SU-DHL-6 (cell line): Measurements from ENCODE around the gene ADAM17.

ENCODE experiments used
- H2AFZ ChIP-seq: fragments of 200-600 bp; sonication (generic); 2 replicates; pipeline ENCODE4 v1.6.1; 2014; ENCODE audit warnings: low read depth, mild to moderate bottlenecking, moderate library complexity, mixed read lengths, antibody characterized with exemption, low read length; ENCODE audit not compliant: severe bottlenecking
- H3F3A ChIP-seq: fragments of 200-600 bp; shearing (Covaris generic); 2 replicates; pipeline ENCODE4 v1.6.0; 2016; ENCODE audit warnings: antibody characterized with exemption, mild to moderate bottlenecking; ENCODE audit not compliant: insufficient read depth
- H3K27ac ChIP-seq: fragments of 200-600 bp; sonication (generic); 2 replicates; pipeline ENCODE4 v1.5.1; 2016; ENCODE audit warnings: low read depth, mild to moderate bottlenecking, low read length, moderate library complexity, mixed read lengths
- H3K27me3 ChIP-seq: fragments of 200-600 bp; sonication (generic), shearing (Covaris generic); 2 replicates; pipeline ENCODE4 v1.6.0; 2014; ENCODE audit warnings: mild to moderate bottlenecking, low read length
- H3K36me3 ChIP-seq: fragments of 200-600 bp; sonication (generic); 2 replicates; pipeline ENCODE4 v1.6.1; 2014; ENCODE audit warnings: mild to moderate bottlenecking, low read length, mixed read lengths
- H3K4me2 ChIP-seq: fragments of 300-600, 200-600 bp; shearing (Covaris generic), sonication (generic); 2 replicates; pipeline ENCODE4 v1.6.0; 2014; ENCODE audit warnings: low read length, low read depth, mild to moderate bottlenecking; ENCODE audit not compliant: poor library complexity, severe bottlenecking
- H3K4me3 ChIP-seq: fragments of 200-600 bp; sonication (generic); 2 replicates; pipeline ENCODE4 v1.5.1; 2014; ENCODE audit warnings: antibody characterized with exemption, low read length, mild to moderate bottlenecking, mixed read lengths; ENCODE audit not compliant: insufficient read depth, poor library complexity, severe bottlenecking
- H3K79me2 ChIP-seq: fragments of 200-600 bp; sonication (generic); 2 replicates; pipeline ENCODE4 v1.6.1; 2014; ENCODE audit warnings: mild to moderate bottlenecking, low read length, moderate library complexity; ENCODE audit not compliant: insufficient read depth
- H3K9ac ChIP-seq: fragments of 200-600 bp; sonication (generic); 2 replicates; pipeline ENCODE4 v1.7.0; 2014; ENCODE audit warnings: mild to moderate bottlenecking, low read length
- H3K9me2 ChIP-seq: fragments of 200-600 bp; sonication (generic); replicated peaks from 2 replicates; pipeline ENCODE4 v1.6.1; 2014; ENCODE audit warnings: low read length; ENCODE audit not compliant: insufficient read depth
- H3K9me3 ChIP-seq: fragments of 200-600 bp; sonication (generic); 2 replicates; pipeline ENCODE4 v1.6.1; 2014; ENCODE audit warnings: low read length, mixed read lengths; ENCODE audit not compliant: insufficient read depth
- H4K20me1 ChIP-seq: fragments of 200-600 bp; sonication (generic); 2 replicates; pipeline ENCODE4 v1.6.1; 2014; ENCODE audit warnings: low read depth, mild to moderate bottlenecking, antibody characterized with exemption, low read length, moderate library complexity, mixed read lengths
- CTCF ChIP-seq: fragments of 200-600 bp; sonication (generic); IDR thresholded peaks from one replicate; pipeline ENCODE4 v1.5.1; 2017; ENCODE audit warnings: antibody characterized with exemption, mild to moderate bottlenecking, low read length, moderate library complexity; ENCODE audit not compliant: insufficient read depth, poor library complexity, severe bottlenecking
- EZH2phosphoT487 ChIP-seq: fragments of 200-600 bp; sonication (generic), shearing (Covaris generic); conservative IDR thresholded peaks from 2 replicates; pipeline ENCODE4 v1.6.1; 2018; ENCODE audit warnings: mild to moderate bottlenecking, antibody characterized with exemption, low read length, moderate library complexity, mixed read lengths

ADAM17 gene

GRCh38 chr2:9594366-9595054 lies 38.9 kb upstream of the ADAM17 start:
- TF ChIP-seq EZH2phosphoT487, result no peak
- TF ChIP-seq CTCF, result no peak
- Histone ChIP-seq H3K9ac (no peak overlapping the region), H3K9me2 (no peaks in the 10 kb centered on the region), H3K36me3 (peaks cover 24% of the 10 kb centered on the region), H4K20me1 (no peaks in the 10 kb centered on the region; the same call in 1 of the 2 replicates), H2AFZ (no peak overlapping the region), H3K4me3 (no peak overlapping the region), H3K27me3 (no peaks in the 10 kb centered on the region), H3K79me2 (peaks cover 88% of the 10 kb centered on the region), H3K9me3 (no peaks in the 10 kb centered on the region), H3K4me2 (no peak overlapping the region), H3K27ac (no peak overlapping the region), H3F3A (0 out of 2 replicates have a peak, but pooled peaks cover 3% of the 10 kb centered on the region)

- no peak overlapping the region for H3K27ac ChIP-seq
- H3K4me2 ChIP-seq, result no peak overlapping the region
- H4K20me1 ChIP-seq, result no peaks in the 10 kb centered on the region
- 0 out of 2 replicates have a peak, but pooled peaks cover 3% of the 10 kb centered on the region for H3F3A ChIP-seq
- H2AFZ ChIP-seq, result no peak overlapping the region
- no peaks in the 10 kb centered on the region for H3K27me3 ChIP-seq
- TF ChIP-seq CTCF, result no peak
- TF ChIP-seq EZH2phosphoT487, result no peak
- no peak overlapping the region for H3K9ac ChIP-seq
- peaks cover 82% of the 10 kb centered on the region for H3K79me2 ChIP-seq
- H3K4me3 ChIP-seq, result no peak overlapping the region
- H3K9me3 ChIP-seq, result no peaks in the 10 kb centered on the region
- H3K36me3 ChIP-seq, result peaks cover 22% of the 10 kb centered on the region; the same call in 1 of the 2 replicates
- no peaks in the 10 kb centered on the region for H3K9me2 ChIP-seq
Measured at GRCh38 chr2:9593925-9594324, 38.3 kb upstream of the ADAM17 start.

GRCh38 chr2:9592699-9593098 lies 37.1 kb upstream of the ADAM17 start:
- H4K20me1 ChIP-seq, result no peaks in the 10 kb centered on the region
- H3K27me3 ChIP-seq, result no peaks in the 10 kb centered on the region
- no peak overlapping the region for H2AFZ ChIP-seq
- no peak overlapping the region for H3K4me3 ChIP-seq
- H3K9me3 ChIP-seq, result no peaks in the 10 kb centered on the region
- TF ChIP-seq CTCF (no peak), EZH2phosphoT487 (no peak)
- H3K9ac ChIP-seq, result no peak overlapping the region
- H3K4me2 ChIP-seq, result no peak overlapping the region
- peaks cover 16% of the 10 kb centered on the region; the same call in 1 of the 2 replicates for H3K36me3 ChIP-seq
- peaks cover 70% of the 10 kb centered on the region for H3K79me2 ChIP-seq
- no peaks in the 10 kb centered on the region for H3K9me2 ChIP-seq
- 0 out of 2 replicates have a peak, but pooled peaks cover 3% of the 10 kb centered on the region for H3F3A ChIP-seq
- no peak overlapping the region for H3K27ac ChIP-seq
